ENCODE measurements around the gene MAPK8IP3.

The MAPK8IP3 gene

DNA sequence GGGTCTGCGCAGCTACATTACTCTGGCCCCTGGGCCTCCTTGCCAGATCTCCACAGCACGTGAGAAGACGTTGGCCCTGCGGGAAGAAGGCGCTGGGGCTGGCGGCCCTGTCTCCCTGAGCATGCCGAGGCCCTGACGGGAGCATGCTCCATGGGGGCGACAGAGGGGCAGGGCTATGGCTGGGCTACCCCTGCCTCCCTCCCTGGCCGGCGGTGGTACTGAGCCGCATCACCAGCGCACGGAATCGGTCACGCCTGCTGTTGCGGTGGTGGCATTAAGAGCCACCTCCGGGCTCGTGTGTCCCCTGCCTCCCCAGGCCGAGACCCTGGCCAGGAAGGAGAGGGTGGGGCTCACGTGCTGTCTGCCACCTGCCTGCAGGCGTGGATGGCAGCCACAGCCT is 28.1 kb downstream of the MAPK8IP3 start:
- no peak for DNase-seq (ENCODE audit: low read depth in 1 of 2, low spot score in 1 of 2)

DNA sequence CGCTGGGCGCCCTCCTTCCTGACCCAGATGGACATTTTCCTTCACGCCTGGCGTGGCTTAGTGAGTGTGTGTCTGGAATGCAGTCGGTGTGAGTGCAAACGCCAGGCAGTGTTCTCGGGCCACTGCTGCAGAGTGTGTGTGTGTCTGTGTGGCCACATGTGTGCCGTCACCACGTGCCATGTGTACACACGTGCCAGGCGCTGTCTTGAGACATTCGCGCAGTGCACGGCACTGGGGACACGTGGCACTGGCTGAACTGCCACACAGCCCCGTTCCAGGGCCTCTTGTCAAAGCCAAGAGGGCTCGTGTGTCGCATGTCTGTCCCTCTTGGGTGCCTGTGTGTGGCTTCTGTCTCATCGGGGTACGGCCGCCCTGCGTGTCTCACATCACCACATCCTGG is 28.8 kb downstream of the MAPK8IP3 start:
- DNase-seq (ENCODE audit: low read depth in 1 of 2, low spot score in 1 of 2): no peak

DNA sequence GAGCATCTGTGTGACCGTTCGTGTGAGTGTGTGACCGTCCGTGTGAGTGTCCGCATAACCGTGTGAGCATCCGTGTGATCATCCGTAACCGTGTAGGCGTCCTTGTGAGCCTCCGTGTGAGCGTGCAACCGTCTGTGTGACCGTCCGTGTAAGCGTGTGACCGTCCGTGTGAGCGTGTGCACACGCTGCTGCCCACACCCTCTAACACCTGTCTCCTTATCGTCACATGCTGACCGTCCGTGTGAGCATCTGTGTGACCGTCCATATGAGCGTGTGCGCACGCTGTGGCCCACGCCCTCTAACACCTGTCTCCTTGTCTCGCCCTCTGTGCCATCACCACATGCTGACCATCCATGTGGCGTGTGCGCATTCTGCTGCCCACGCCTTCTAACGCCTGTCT is 34.2 kb downstream of the MAPK8IP3 start:
- no peak for DNase-seq (ENCODE audit: low read depth in 1 of 2, low spot score in 1 of 2)

GRCh38 chr16:1740781-1741490 is 34.9 kb downstream of the MAPK8IP3 start:
- DNase-seq (ENCODE audit: low read depth in 1 of 2, low spot score in 1 of 2): no peak

GRCh38 chr16:1741553-1742165 is 35.7 kb downstream of the MAPK8IP3 start:
- DNase-seq (ENCODE audit: low read depth in 1 of 2, low spot score in 1 of 2): no peak

- no peak for DNase-seq (ENCODE audit: low read depth in 1 of 2, low spot score in 1 of 2)
Observed at GRCh38 chr16:1743376-1744337, 37.7 kb downstream of the MAPK8IP3 start.

DNA sequence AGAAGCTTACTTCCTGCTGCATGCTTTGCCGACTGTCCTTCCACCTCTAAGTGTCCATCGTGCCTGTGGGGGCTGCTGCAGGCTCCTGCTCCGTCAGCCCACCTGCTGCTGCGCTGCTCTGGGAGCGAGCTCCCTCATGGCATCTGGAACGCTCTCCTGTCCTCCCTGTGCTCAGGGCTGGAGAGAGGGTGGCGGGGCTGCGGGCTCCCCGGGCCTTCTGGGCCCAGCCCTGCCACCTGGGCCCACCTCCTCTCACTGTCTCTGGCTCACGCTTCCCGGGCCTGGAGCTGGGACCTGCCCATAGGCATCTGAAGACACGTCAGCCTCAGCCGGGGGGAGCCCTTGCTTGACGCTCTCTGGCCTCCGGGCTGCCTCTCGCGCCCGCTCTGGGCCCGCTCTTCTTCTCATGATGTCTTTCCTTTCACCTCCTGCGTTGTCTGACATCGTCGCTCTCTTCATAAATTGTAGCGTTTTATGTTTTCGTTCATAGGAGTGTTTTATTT is 38.4 kb downstream of the MAPK8IP3 start:
- DNase-seq (ENCODE audit: low read depth in 1 of 2, low spot score in 1 of 2): no peak

DNA sequence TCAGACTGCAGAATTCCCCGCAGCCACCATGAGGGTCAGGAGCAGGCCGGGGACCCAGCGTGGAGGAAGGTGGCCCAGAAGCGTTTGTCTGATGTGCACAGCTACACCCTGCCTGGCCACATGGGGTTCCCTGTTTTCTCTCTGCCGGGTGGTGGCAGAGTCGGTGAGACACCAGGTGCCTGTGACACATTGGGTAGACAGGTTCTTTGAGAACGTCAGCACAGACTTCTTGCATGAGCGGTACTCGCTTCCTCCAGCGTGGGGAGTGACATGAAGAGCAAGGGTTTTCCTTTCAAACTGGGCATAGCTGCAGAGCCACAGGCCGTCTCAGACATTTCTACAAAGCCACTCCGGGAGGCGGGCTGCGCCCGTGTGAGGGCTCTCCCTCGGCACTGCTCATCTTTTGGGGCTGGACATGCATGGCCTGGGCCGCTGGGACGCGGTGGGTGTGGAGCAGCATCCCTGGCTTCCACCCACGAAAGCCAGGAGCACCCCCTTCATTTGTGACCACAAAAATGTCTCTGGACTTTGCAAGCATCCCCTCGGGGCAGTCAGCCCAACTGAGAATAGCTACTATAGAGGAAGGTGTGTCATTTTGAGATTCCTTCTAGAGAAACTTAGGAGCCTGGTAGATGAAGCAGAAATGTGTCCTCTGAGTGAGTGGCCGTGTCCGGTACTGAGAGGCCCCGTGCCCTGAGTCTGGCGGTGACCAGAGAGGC is 39.3 kb downstream of the MAPK8IP3 start:
- no peak for DNase-seq (ENCODE audit: low read depth in 1 of 2, low spot score in 1 of 2)

GRCh38 chr16:1745900-1746692 is 40.1 kb downstream of the MAPK8IP3 start:
- DNase-seq (ENCODE audit: low read depth in 1 of 2, low spot score in 1 of 2): no peak

GRCh38 chr16:1746693-1747195 is 40.7 kb downstream of the MAPK8IP3 start:
- DNase-seq (ENCODE audit: low read depth in 1 of 2, low spot score in 1 of 2): no peak

GRCh38 chr16:1747934-1748333 is 41.9 kb downstream of the MAPK8IP3 start:
- DNase-seq (ENCODE audit: low read depth in 1 of 2, low spot score in 1 of 2): no peak

- DNase-seq (ENCODE audit: low read depth in 1 of 2, low spot score in 1 of 2): no peak
Observed at GRCh38 chr16:1749152-1750117, 43.4 kb downstream of the MAPK8IP3 start.

DNA sequence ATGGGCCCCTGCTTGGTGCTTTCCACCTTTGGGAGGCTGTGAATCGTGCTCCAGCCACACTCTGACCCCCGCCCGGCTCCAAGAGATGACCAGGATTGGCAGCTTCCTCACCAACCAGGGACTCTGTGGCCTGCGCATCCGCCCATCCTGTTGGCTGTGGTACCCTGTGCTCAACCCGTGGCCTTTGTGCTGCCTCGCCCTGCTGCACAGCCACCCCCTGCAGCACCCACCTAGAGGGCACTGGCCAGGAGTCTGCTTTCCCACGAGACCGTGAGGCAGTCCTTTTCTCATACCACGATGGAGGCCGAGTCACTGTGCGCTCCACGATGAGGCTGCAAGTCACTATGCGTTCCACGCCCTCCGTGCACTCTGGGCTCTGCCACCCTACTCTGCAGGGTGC is 46.0 kb downstream of the MAPK8IP3 start:
- DNase-seq (ENCODE audit: low read depth in 1 of 2, low spot score in 1 of 2): no peak

DNA sequence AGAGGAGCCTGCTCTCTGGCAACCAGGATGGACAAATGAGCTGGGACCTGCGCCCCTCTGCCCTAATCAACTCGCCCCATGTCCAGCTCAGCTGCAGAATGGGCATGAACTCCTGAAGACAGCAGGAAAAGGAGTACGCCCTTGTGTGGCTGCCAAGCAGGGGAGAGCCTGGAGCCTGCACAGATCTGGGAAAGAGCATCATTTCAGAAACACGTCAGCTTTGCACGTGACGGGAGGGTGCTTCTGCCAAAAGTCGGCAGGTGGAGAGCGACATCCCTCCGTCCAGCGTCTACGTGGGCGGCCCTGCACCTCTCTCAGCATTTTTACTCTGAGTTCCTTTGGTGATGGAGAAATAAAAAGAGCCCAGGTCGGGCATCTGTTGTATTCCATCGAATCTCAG is 46.9 kb downstream of the MAPK8IP3 start:
- no peak for DNase-seq (ENCODE audit: low read depth in 1 of 2, low spot score in 1 of 2)

DNA sequence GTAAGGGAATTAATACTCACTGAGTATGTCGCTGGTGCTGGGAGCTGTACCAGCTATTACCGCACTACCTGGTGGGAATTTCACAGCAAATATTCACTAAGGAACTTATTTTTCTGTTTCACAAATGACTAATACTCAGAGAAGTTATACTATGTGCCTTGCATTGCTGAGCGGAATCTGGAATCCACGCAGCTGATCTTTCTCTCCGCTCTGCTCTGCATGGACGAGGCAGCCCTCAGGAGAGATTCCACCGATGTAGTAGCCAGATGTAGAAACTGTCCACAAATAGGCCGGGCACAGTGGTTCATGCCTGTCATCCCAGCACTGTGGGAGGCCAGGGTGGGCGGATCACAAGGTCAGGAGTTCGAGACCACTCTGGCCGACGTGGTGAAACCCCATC is 48.2 kb downstream of the MAPK8IP3 start:
- DNase-seq (ENCODE audit: low read depth in 1 of 2, low spot score in 1 of 2): no peak

DNA sequence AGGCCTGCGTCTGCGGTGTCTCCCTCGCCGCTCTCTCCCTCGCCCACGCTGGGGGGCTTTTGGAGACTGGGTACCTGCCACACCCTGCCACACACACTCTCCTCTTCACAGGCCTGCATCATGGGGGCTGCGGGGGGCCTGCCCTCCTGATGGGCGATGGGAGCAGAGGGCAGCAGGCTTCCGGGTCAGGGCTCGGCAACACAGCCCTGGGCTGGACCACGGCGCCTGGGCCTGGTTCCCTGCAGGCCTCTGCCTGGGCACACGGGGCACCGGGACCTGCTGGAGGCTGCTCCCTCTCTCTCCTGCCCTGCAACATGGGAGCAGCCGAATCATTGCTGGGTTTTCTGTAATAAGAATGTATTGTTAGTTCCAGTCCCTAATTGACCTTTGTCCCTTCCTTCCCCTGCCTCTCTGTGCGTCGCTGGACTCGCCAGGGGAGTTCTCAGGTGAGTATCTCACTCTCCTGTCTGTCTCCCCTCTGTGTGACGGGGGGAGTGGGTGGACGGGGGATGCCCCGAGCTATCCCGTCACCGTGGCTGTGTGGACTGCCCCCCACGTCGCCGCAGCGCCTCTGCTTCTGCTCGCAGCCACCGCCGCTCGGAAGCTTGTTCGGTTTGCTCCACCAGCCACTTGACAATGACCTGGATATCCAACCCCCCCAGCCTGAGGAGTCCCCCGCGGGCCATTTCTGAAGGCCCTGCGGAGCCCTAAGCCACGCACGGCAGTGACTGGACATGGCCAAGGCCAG is 51.9 kb downstream of the MAPK8IP3 start:
- no peak for DNase-seq (ENCODE audit: low read depth in 1 of 2, low spot score in 1 of 2)

DNA sequence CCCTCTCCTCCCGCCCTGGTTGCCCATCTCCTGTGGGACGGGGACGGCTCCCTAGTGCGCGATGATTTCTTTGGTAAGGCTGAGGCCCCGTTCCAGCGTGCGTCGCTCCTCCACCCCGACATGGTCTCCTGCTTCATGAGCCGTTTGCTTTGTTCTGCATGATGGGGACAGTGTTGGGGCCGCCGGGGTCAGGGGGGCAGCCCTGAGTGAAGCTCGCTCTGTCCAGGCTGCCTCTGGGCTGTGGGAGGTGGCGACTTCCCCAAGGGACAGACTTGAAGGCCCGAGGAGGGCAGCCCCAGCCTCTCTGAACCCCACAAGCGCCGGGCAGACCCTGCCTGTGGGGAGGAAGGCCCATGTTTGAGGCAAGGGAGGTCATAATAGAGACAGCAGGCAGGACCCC is 52.9 kb downstream of the MAPK8IP3 start:
- DNase-seq (ENCODE audit: low read depth in 1 of 2, low spot score in 1 of 2): no peak

- DNase-seq (ENCODE audit: low read depth in 1 of 2, low spot score in 1 of 2): no peak
Observed at GRCh38 chr16:1759511-1759910, 53.5 kb downstream of the MAPK8IP3 start.
